Hepatocyte (in vitro differentiated cells): Measurements from ENCODE around the gene LRRIQ1.

ENCODE experiments used
- CTCF ChIP-seq: fragments of 200-600 bp; sonication (generic); IDR thresholded peaks from 2 replicates; pipeline ENCODE4 v1.5.1; 2016; ENCODE audit warnings: antibody characterized with exemption, mild to moderate bottlenecking; ENCODE audit not compliant: poor library complexity
- EZH2phosphoT487 ChIP-seq: fragments of 200-600 bp; sonication (generic); IDR thresholded peaks from one replicate; pipeline ENCODE4 v1.6.1; 2018; ENCODE audit warnings: antibody characterized with exemption, mild to moderate bottlenecking, low read depth, moderate library complexity; ENCODE audit not compliant: unreplicated experiment, severe bottlenecking

DNA sequence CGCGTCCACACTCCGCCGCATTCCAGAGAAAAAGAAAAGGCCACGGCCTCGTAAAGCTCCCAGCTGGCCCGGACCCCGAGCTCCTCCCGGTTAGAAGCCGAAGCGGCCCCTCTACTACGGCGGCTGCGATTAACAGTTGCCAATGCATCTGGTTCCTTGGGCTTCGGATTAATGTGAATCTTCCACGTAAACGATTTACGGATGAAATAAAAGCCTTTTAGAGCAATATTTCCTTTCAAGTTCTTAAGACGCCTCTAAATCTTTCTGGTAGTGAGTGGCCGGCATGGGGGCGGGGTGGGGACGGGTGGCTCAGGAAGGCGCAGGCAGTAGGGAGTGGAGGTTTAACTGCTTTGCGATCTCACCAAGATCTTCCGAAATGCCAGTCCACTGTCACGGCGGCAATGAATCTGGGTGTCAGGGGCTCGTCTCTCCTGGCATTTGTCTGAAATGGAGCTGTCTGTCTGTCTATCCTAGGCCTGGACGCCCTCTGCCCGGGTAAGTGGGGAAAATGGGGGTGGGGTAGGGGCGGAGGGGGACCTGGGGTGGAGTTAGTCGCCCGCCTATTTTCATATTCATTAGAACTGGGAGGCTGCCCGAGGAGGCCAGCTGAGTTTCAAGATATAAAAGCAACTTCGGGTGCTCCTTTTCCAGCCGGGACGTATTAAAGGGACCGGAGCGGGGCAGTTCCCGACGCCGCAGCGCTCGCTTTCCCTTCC lies 243.5 kb downstream of the LRRIQ1 start:
- TF ChIP-seq EZH2phosphoT487: no peak
- TF ChIP-seq CTCF: no peak
